NB4 (cell line): ENCODE results near the gene HS3ST3B1.
A peak's percentile ranks its signal among the peaks of the same experiment; 100 is the strongest.

Experiments
- DNase-seq: peaks from one replicate; pipeline ENCODE4 v3.0.0; 2010; ENCODE audit warnings: low read depth
- H3K4me3 ChIP-seq: one replicate; pipeline ENCODE4 v1.5.1; 2011; ENCODE audit warnings: mild to moderate bottlenecking, low read depth, low read length, moderate library complexity
- CTCF ChIP-seq: IDR thresholded peaks from one replicate; pipeline ENCODE4 v1.5.1; 2012; ENCODE audit warnings: low read depth, low read length
- MAX ChIP-seq: IDR thresholded peaks from 2 replicates; pipeline ENCODE4 v1.6.1; 2011; ENCODE audit warnings: low read depth, low read length
- MYC ChIP-seq: IDR thresholded peaks from 2 replicates; pipeline ENCODE4 v1.6.1; 2011; ENCODE audit warnings: low read depth, low read length
- POLR2A ChIP-seq: IDR thresholded peaks from 2 replicates; pipeline ENCODE4 v1.6.1; 2011; ENCODE audit warnings: mild to moderate bottlenecking; ENCODE audit not compliant: insufficient read length; ENCODE audit errors: extremely low read depth

HS3ST3B1 gene

GRCh38 chr17:14295676-14296075 is 5.2 kb upstream of the HS3ST3B1 start:
- DNase-seq, result no peak
- H3K4me3 ChIP-seq, result no peak overlapping the region
- no peak for TF ChIP-seq MYC

GRCh38 chr17:14296166-14296910 is 4.5 kb upstream of the HS3ST3B1 start:
- TF ChIP-seq CTCF (no peak), MYC (no peak), POLR2A (no peak), MAX (no peak)
- H3K4me3 ChIP-seq, result no peak overlapping the region
- no peak for DNase-seq

- DNase-seq, result peak; percentile 86
- TF ChIP-seq CTCF (peak; percentile 29), POLR2A (no peak)
- peak overlapping the region; percentile 25 for H3K4me3 ChIP-seq
Measured at GRCh38 chr17:14297161-14297851, 3.6 kb upstream of the HS3ST3B1 start.

- TF ChIP-seq MAX (no peak), MYC (no peak), CTCF (no peak)
- DNase-seq, result no peak
- no peak overlapping the region for H3K4me3 ChIP-seq
Measured at GRCh38 chr17:14298221-14298946, 2.5 kb upstream of the HS3ST3B1 start.

- no peak for DNase-seq
- peak overlapping the region; percentile 46 for H3K4me3 ChIP-seq
- no peak for TF ChIP-seq MYC
- TF ChIP-seq POLR2A, result no peak
- no peak for TF ChIP-seq MAX
Measured at GRCh38 chr17:14298947-14299279, 2.0 kb upstream of the HS3ST3B1 start.

GRCh38 chr17:14299280-14300141 is 1.4 kb upstream of the HS3ST3B1 start:
- DNase-seq, result peak; percentile 65
- peak overlapping the region; percentile 46 for H3K4me3 ChIP-seq
- TF ChIP-seq POLR2A (no peak), MYC (0 out of 2 replicates have a peak, but pooled peaks have one; percentile 10)
